Suppressor macrophage (primary cell): ENCODE results near the gene FOXN3.
"Not testable (repeated sequence)": the region's sequence is repeated elsewhere in the genome, so short reads cannot be mapped to it uniquely, and the experiment has no call there.

Experiments
- DNase-seq, 4 experiments: peaks; one replicate each; pipeline ENCODE4 v3.0.0-alpha.2; 2020 to 2022

FOXN3 gene

GRCh38 chr14:89160437-89160836, 256.6 kb downstream of the FOXN3 start:
- DNase-seq = no peak

GRCh38 chr14:89158701-89159100, 258.3 kb downstream of the FOXN3 start:
- DNase-seq = no peak

- DNase-seq = not testable (repeated sequence)
Observed at GRCh38 chr14:89158104-89158503, 258.9 kb downstream of the FOXN3 start.

DNA sequence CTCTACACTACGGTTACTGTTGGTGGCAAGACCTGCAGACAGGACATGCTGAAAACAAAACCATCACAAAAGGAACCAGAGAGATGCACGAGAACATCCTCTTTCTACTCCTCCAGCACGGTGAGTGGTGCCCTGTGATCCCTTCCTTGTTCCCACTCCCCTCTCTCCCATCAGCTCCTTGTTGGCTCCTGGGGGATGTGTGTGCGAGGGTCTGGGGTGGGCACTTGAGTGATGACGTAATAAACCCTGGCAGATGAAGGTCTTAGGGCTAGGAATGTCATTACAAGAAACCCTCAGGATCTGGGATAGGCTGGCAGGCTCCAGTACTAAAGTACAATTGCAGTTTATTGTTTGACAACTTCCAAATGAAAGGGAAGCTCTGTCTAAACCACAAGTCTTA, 261.5 kb downstream of the FOXN3 start:
- DNase-seq = no peak

- DNase-seq = not testable (repeated sequence)
Observed at GRCh38 chr14:89151693-89152092, 265.3 kb downstream of the FOXN3 start.

GRCh38 chr14:89146274-89146673, 270.8 kb downstream of the FOXN3 start:
- DNase-seq = no peak

DNA sequence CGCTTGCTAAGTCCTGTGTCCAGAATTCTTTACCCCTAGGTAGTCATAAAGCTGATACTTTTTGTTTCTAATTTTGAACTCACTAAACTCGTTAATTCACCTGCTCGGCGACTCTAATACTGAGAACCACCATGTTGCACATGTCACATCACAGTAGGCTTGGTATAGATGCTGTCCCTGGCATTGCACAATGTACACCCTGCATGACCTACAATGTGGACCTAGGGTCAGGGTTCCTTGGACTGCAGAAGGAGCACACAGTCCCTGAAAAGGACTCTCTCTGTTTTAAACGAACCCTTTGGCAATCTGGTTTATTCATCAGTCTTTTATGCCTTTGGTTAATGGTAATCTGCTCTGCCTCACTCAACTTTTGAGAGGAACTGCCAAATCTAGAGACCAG, 272.4 kb downstream of the FOXN3 start:
- DNase-seq = no peak

DNA sequence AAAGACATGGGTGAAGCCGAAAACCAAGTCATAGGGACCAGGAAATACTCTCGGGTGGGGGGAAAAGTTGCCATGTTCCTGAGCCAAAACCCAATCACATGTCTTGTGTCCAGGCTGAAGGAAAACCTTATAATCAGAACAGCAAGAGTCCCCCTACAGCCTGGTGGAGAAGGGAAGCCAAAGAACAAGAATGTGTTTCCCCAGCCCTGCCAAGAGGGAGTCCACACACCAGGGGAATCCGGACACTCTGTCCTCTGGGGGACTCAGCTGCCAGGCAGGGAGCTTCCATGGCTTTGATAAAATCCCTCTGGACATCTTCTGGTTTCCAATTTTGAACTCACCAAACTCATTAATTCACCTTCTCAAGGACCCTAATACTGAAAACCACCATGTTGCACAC, 273.0 kb downstream of the FOXN3 start:
- DNase-seq = no peak

- DNase-seq = no peak
Observed at GRCh38 chr14:89143595-89143994, 273.4 kb downstream of the FOXN3 start.

- DNase-seq = no peak
Observed at GRCh38 chr14:89142366-89142765, 274.7 kb downstream of the FOXN3 start.

- no peak for DNase-seq
Observed at GRCh38 chr14:89141862-89142261, 275.2 kb downstream of the FOXN3 start.

- DNase-seq = no peak
Observed at GRCh38 chr14:89140326-89140725, 276.7 kb downstream of the FOXN3 start.

DNA sequence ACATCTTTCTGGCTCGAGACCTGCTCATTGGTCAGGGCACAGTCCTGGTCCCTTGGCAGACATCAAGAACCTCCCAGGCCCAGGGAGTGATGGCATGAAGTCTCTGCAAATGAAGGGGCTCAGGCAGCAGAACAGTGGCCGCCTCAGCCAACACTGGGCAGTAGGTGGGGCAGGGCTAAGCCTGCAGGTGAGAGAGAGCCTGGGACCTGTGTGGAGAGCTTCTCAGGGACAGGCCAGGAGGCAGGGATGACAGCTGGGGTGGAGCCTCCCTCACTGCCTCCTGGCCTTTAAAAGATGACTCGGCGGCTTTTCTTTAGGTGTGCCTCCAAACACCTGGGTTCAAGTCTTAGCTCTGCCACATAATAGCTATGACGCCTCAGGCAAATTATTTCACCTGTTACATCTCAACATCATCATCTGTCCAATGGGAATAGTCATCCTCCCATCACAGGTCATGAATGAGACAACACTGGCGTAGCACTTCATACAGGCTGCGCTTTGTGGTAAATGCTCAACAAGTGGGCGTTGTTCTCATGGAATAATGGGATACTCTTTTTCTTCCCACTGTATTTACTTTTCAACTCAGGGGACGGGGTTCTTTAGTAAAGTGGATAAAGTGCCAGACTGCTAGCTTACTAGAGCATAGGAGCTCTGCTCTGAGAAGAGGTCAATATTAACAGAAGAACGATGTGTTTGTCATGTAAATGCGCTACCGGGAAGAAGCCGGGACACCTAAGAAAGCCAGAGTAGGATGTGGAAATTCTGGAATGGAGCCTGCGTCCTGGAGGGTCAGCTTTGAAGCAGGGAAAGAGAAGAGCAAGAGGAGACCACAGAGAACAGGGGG, 277.4 kb downstream of the FOXN3 start:
- DNase-seq = no peak

- DNase-seq = no peak
Observed at GRCh38 chr14:89138846-89139245, 278.2 kb downstream of the FOXN3 start.

DNA sequence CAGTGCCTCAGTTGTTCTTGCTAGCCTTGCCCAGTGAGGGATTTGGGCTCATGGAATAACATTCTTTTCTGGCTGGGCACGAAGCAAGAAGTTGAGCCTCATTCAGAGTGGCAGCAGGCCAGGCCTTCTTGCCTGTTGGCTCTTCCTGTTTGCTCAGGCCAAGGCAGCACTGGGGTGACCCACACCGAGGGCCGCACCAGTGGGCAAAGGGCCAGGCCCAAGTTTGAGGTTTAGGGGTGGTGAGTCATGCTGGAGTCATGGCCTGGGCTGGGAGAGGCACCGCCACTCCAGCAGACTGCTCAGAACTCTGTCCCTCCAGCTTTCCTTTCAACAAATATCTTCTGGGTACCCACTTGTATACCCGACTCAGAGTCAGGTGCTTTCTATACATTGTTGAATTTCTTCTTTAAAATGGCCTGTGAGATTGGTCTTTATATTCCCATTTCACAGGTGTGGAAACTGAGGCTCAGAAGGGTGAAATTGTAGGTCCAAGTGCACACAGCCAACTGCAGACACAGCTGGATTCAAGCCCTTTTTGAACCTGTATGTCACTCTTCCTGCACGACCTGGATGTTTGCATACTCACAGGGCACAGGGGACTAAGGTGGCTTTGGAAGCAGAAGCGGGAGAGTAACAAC, 279.4 kb downstream of the FOXN3 start:
- peak; percentile 90 to 95 (median 92) for DNase-seq

DNA sequence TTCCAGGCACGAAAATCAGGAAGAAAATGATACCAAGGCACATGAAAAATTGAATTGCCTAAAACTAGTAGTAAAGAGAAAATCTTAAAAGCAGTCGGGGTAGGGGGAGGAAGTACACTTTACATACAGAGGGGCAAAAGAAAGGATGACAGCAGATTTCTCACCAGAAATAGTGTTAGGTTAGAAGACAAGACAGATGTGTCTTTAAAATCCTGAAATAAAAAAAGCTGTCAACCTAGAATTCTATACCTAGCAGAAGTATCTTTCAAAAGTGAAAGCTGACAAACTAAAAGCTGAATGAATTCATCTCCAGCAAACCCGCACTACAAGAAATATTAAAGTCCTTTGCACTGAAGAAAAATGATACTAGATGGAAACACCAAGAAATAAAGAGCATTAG, 280.4 kb downstream of the FOXN3 start:
- no peak for DNase-seq

- no peak for DNase-seq
Observed at GRCh38 chr14:89134640-89135039, 282.4 kb downstream of the FOXN3 start.

GRCh38 chr14:89131004-89131750, 285.9 kb downstream of the FOXN3 start:
- DNase-seq = peak in 2 of 4 experiments; percentile 23 to 27

GRCh38 chr14:89129570-89129969, 287.5 kb downstream of the FOXN3 start:
- DNase-seq = peak in 1 of 4 experiments; percentile 10

GRCh38 chr14:89128311-89129026, 288.6 kb downstream of the FOXN3 start:
- DNase-seq = no peak

DNA sequence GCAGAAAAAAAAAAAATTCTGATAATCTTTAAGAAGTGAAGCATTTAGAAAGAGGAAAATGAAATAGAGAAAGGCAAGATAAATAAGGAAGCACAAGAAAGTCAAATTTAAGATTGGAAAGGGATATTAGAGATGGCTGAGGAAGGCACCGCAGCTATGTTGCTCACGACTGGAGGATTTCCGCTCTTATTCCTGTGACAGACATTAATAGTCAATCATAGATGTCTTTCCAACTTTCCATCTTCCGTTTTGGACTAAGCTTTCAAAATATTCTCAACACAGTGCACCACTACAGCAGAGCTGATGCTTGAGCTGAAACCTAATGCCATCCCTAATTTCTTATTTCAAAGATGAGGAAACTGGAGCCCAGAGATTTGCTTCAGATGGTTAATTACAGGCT, 290.6 kb downstream of the FOXN3 start:
- DNase-seq = no peak

DNA sequence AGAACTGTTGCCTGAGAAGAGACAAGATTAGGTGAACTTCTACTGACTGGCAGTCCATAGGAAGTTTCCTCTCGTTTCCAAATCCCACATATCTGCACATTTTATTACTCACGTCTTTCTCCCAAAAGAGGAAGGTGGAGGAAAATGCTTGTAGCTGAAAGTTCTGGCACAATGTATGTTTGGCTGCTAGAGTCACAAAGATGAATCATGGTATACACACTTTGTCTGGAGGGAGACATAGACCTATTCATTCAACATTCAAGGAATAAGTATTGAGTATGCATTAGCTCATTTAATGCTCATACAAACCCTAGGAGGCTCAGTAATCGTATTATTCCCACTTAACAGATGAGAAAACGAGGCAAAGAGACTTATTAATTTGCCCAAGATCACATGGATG, 291.8 kb downstream of the FOXN3 start:
- no peak for DNase-seq

DNA sequence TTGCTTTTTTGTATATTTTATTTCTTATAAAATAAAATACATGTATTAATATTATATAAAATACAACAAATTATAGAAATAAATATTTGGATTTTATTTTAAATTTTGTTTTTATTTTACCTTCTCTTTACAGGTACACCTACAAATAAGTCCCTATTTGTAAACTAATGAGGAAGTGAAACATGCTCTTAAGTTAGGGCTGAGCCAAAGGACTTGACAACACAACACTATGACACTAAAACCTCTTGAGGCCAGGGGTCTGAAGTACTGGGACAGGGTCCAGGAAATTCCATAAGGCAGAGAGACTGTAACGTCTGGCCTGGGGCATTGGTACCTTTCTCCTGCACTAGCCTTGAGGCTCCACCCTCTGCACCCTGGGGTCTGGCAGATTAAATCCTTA, 293.2 kb downstream of the FOXN3 start:
- DNase-seq = no peak
